CD14-positive monocyte (primary cell): ENCODE data around the gene CAVIN3. TPM values are rescaled to one million over a fixed set of nuclear protein-coding genes. Genes with fewer than 3 reads are reported as not detected.

Experiments used
- DNase-seq, 3 donors: peaks; one replicate each; pipeline ENCODE4 v3.0.0-alpha.2; 2011 to 2022
- H2AFZ ChIP-seq: 2 replicates; pipeline ENCODE4 v1.6.0; 2012; ENCODE audit warnings: mild to moderate bottlenecking, low read depth, low read length, inconsistent platforms; ENCODE audit not compliant: insufficient read depth, poor library complexity, severe bottlenecking
- H3K27ac ChIP-seq, 2 donors: 1 replicate in 1 of 2; 2 replicates in 1 of 2; pipeline ENCODE4 v1.5.1; 2012 to 2013; ENCODE audit warnings: low read length in 2 of 2, control low read depth in 1 of 2, inconsistent platforms in 1 of 2, low read depth in 1 of 2, mild to moderate bottlenecking in 1 of 2
- H3K27me3 ChIP-seq, 2 donors: one replicate each; pipeline versions ENCODE4 v1.6.0 to v1.6.1; 2011 to 2013; ENCODE audit warnings: low read length in 2 of 2; ENCODE audit not compliant: control insufficient read depth in 2 of 2, insufficient read depth in 2 of 2
- H3K36me3 ChIP-seq, 2 donors: replicated peaks in 1 of 2; 1 replicate in 1 of 2; 2 replicates in 1 of 2; pipeline versions ENCODE4 v1.5.1 to v1.6.1; 2012 to 2013; ENCODE audit warnings: low read length in 2 of 2, control low read depth in 1 of 2, inconsistent platforms in 1 of 2, mild to moderate bottlenecking in 1 of 2; ENCODE audit not compliant: insufficient read depth in 2 of 2, control insufficient read depth in 1 of 2
- H3K4me1 ChIP-seq, 2 donors: 1 replicate in 1 of 2; 2 replicates in 1 of 2; pipeline versions ENCODE4 v1.5.1 to v1.6.1; 2012 to 2013; ENCODE audit warnings: low read length in 2 of 2, control low read depth in 1 of 2, inconsistent platforms in 1 of 2, mild to moderate bottlenecking in 1 of 2, moderate library complexity in 1 of 2; ENCODE audit not compliant: insufficient read depth in 2 of 2, control insufficient read depth in 1 of 2
- H3K4me2 ChIP-seq: replicated peaks from 2 replicates; pipeline ENCODE3; 2012; ENCODE audit warnings: low read length, moderate library complexity, mild to moderate bottlenecking; ENCODE audit not compliant: poor library complexity, severe bottlenecking; ENCODE audit errors: extremely low read depth
- H3K4me3 ChIP-seq, 3 experiments: fragments of 200-600 bp in 1 of 3; sonication (generic) in 1 of 3; replicated peaks in 1 of 3; 1 replicate in 2 of 3; 2 replicates in 1 of 3; pipeline ENCODE4 v1.5.1; 2011 to 2013; ENCODE audit warnings: low read length in 3 of 3, mild to moderate bottlenecking in 3 of 3, control low read depth in 2 of 3, low read depth in 2 of 3, inconsistent platforms in 1 of 3, moderate library complexity in 1 of 3
- H3K79me2 ChIP-seq: 2 replicates; pipeline ENCODE4 v1.6.0; 2012; ENCODE audit warnings: mild to moderate bottlenecking, control low read depth, inconsistent platforms, low read length, moderate library complexity; ENCODE audit not compliant: insufficient read depth
- H3K9ac ChIP-seq: 2 replicates; pipeline ENCODE4 v1.6.0; 2017; ENCODE audit warnings: low read length, mild to moderate bottlenecking; ENCODE audit not compliant: insufficient read depth, poor library complexity, severe bottlenecking
- H3K9me3 ChIP-seq, 2 donors: replicated peaks in 1 of 2; 1 replicate in 1 of 2; 2 replicates in 1 of 2; pipeline versions ENCODE4 v1.5.1 to v1.6.1; 2012 to 2013; ENCODE audit warnings: low read length in 2 of 2, control low read depth in 1 of 2; ENCODE audit not compliant: control insufficient read depth in 1 of 2, insufficient read depth in 1 of 2
- H4K20me1 ChIP-seq: 2 replicates; pipeline ENCODE4 v1.6.0; 2012; ENCODE audit warnings: mild to moderate bottlenecking, low read length, control low read depth, moderate library complexity; ENCODE audit not compliant: insufficient read depth
- H3K27ac Mint-ChIP-seq, 7 donors: one replicate each; pipeline ENCODE4 v1.8.0; 2020; ENCODE audit warnings: mild to moderate bottlenecking in 7 of 7, mixed read lengths in 7 of 7, moderate library complexity in 6 of 7, inconsistent platforms in 2 of 7
- H3K27me3 Mint-ChIP-seq, 3 donors: one replicate each; pipeline ENCODE4 v1.8.0; 2021 to 2022; ENCODE audit warnings: low read depth in 3 of 3, mild to moderate bottlenecking in 3 of 3, mixed read lengths in 3 of 3, moderate library complexity in 3 of 3, inconsistent platforms in 1 of 3
- H3K36me3 Mint-ChIP-seq, 2 donors: one replicate each; pipeline ENCODE4 v1.8.0; 2020; ENCODE audit warnings: mixed read lengths in 2 of 2, inconsistent platforms in 1 of 2, mild to moderate bottlenecking in 1 of 2
- H3K4me1 Mint-ChIP-seq: one replicate; pipeline ENCODE4 v1.8.0; 2020; ENCODE audit warnings: mild to moderate bottlenecking, mixed read lengths
- H3K4me3 Mint-ChIP-seq, 2 donors: one replicate each; pipeline ENCODE4 v1.8.0; 2020; ENCODE audit warnings: mild to moderate bottlenecking in 2 of 2, mixed read lengths in 2 of 2, moderate library complexity in 1 of 2
- H3K9me3 Mint-ChIP-seq, 7 donors: one replicate each; pipeline ENCODE4 v1.8.0; 2020 to 2022; ENCODE audit warnings: mixed read lengths in 7 of 7, mild to moderate bottlenecking in 6 of 7, moderate library complexity in 6 of 7, inconsistent platforms in 2 of 7
- WGBS: methylation state at CpG from one replicate; pipeline ENCODE4 v1.1.5; 2013; ENCODE audit warnings: missing lambda C conversion rate; ENCODE audit not compliant: insufficient coverage; 5-methylcytosine and 5-hydroxymethylcytosine counted together
- intact Hi-C, 2 donors: fragments of 100-400 bp; cut with micrococcal nuclease; formaldehyde crosslinking; loops; one replicate each; pipeline versions ENCODE4 v1.15.0 to v1.15.1; 2023
- polyA plus RNA-seq, 3 donors: library from polyadenylated mRNA; depleted of rRNA in 1 of 3; unstranded in 2 of 3; stranded (reverse) in 1 of 3; fragments of 300-500 nt in 2 of 3; fragments of >200 nt in 1 of 3; fragmentation: Illumina TruSeq in 2 of 3; gene quantifications; 1 replicate in 2 of 3; 2 replicates in 1 of 3; pipeline ENCODE4 v1.2.3, GENCODE V29; 2012 to 2021
- TF ChIP-seq, protein P1 (sequence below): fragments of 200-600 bp; IDR thresholded peaks from one replicate; pipeline ENCODE4 v1.8.0; 2022; ENCODE audit warnings: antibody characterized with exemption, mild to moderate bottlenecking

Gene CAVIN3
- polyA plus RNA-seq, 3 donors, result 3.1 to 13.6 (median 11.2) TPM

DNA sequence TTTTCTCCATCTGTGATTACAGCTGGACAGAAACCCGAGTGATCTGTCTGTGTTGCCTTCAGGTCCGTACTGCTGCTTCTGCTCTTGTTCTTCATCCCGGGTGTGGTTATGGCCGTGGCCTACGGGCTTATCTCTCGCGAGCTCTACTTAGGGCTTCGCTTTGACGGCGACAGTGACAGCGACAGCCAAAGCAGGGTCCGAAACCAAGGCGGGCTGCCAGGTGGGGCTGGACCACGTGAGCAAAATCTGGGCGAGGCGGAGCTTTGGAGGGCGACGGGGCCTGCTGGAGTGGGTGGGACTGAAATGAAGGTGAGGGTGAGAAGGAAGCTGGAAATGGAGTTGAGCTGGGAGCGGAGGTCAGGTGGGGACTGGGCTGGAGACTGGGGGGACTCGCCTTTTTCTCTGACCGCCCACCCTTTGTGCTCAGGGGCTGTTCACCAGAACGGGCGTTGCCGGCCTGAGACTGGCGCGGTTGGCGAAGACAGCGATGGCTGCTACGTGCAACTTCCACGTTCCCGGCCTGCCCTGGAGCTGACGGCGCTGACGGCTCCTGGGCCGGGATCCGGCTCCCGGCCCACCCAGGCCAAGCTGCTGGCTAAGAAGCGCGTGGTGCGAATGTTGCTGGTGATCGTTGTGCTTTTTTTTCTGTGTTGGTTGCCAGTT lies 49.6 kb downstream of the CAVIN3 start:
- H3K27me3 ChIP-seq, result peaks cover 5 to 11% of the 10 kb centered on the region in 2 donors
- H3K27ac ChIP-seq, result no peak overlapping the region
- peak overlapping the region; percentile 65 for H2AFZ ChIP-seq
- H3K4me2 ChIP-seq, result peak overlapping the region; percentile 42
- TF ChIP-seq, protein P1, sequence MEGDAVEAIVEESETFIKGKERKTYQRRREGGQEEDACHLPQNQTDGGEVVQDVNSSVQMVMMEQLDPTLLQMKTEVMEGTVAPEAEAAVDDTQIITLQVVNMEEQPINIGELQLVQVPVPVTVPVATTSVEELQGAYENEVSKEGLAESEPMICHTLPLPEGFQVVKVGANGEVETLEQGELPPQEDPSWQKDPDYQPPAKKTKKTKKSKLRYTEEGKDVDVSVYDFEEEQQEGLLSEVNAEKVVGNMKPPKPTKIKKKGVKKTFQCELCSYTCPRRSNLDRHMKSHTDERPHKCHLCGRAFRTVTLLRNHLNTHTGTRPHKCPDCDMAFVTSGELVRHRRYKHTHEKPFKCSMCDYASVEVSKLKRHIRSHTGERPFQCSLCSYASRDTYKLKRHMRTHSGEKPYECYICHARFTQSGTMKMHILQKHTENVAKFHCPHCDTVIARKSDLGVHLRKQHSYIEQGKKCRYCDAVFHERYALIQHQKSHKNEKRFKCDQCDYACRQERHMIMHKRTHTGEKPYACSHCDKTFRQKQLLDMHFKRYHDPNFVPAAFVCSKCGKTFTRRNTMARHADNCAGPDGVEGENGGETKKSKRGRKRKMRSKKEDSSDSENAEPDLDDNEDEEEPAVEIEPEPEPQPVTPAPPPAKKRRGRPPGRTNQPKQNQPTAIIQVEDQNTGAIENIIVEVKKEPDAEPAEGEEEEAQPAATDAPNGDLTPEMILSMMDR, result no peak
- no peaks in the 10 kb centered on the region for H3K36me3 Mint-ChIP-seq
- peaks cover 3 to 13% (median 11%) of the 10 kb centered on the region in 7 donors for H3K9me3 Mint-ChIP-seq
- H3K4me3 Mint-ChIP-seq, result peak overlapping the region; percentile 61 to 85
- 77% methylated on average over 40 of the region's 41 CpGs for WGBS
- H3K4me1 ChIP-seq, result peaks cover 0 to 15% of the 10 kb centered on the region in 2 donors
- H3K36me3 ChIP-seq, result no peaks in the 10 kb centered on the region
- DNase-seq, result no peak
- no peak overlapping the region for H3K9ac ChIP-seq
- intact Hi-C loops, result no loop called here
- no peaks in the 10 kb centered on the region for H4K20me1 ChIP-seq
- peaks cover 31 to 50% (median 46%) of the 10 kb centered on the region in 3 donors for H3K27me3 Mint-ChIP-seq
- peaks cover 17% of the 10 kb centered on the region for H3K4me1 Mint-ChIP-seq
- peak overlapping the region in 1 of 7 donors; percentile 21 for H3K27ac Mint-ChIP-seq
- peak overlapping the region in 1 of 3 experiments; percentile 56 for H3K4me3 ChIP-seq
- H3K79me2 ChIP-seq, result no peaks in the 10 kb centered on the region
- peaks cover 0 to 4% of the 10 kb centered on the region in 2 donors for H3K9me3 ChIP-seq

DNA sequence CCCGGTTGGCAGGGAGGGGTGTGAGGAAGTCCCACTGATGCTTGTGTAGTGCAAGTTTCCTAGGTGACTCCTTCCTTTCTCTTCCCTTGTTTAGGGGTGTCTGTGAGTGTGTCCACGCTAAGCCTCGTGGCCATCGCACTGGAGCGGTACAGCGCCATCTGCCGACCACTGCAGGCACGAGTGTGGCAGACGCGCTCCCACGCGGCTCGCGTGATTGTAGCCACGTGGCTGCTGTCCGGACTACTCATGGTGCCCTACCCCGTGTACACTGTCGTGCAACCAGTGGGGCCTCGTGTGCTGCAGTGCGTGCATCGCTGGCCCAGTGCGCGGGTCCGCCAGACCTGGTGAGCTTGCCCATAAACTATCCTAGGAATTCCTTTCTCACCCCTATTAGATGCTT lies 50.3 kb downstream of the CAVIN3 start:
- Histone ChIP-seq H2AFZ (no peak overlapping the region), H3K79me2 (no peaks in the 10 kb centered on the region), H3K4me3 (no peak overlapping the region), H4K20me1 (no peaks in the 10 kb centered on the region), H3K27me3 (peaks cover 12 to 13% of the 10 kb centered on the region in 2 donors), H3K9ac (no peak overlapping the region), H3K36me3 (no peaks in the 10 kb centered on the region), H3K4me2 (no peak overlapping the region), H3K4me1 (peaks cover 0 to 15% of the 10 kb centered on the region in 2 donors), H3K27ac (no peak overlapping the region), H3K9me3 (peaks cover 0 to 4% of the 10 kb centered on the region in 2 donors)
- TF ChIP-seq, protein P1, result peak; percentile 17
- intact Hi-C loops, result no loop called here
- no peaks in the 10 kb centered on the region for H3K36me3 Mint-ChIP-seq
- H3K27me3 Mint-ChIP-seq, result peaks cover 36 to 49% (median 39%) of the 10 kb centered on the region in 3 donors
- H3K27ac Mint-ChIP-seq, result no peak overlapping the region
- peak overlapping the region in 1 of 2 donors; percentile 85 for H3K4me3 Mint-ChIP-seq
- DNase-seq, result peak in 2 of 3 donors; percentile 27 to 31
- 94% methylated on average over 23 of the region's 24 CpGs for WGBS
- peaks cover 17% of the 10 kb centered on the region for H3K4me1 Mint-ChIP-seq
- H3K9me3 Mint-ChIP-seq, result peaks cover 3 to 13% (median 7%) of the 10 kb centered on the region in 7 donors

Other genes starting within 250 kb of the CAVIN3 start
- gene OR56B4, start 212.8 kb downstream of the CAVIN3 start, polyA plus RNA-seq, result not detected
- not detected for gene OR52B2, start 150.2 kb downstream of the CAVIN3 start, polyA plus RNA-seq
- not detected for gene OR52W1, start 121.3 kb downstream of the CAVIN3 start, polyA plus RNA-seq
- gene C11orf42, start 114.9 kb downstream of the CAVIN3 start, polyA plus RNA-seq, result not detected
- 10 to 100 TPM; 14.2 to 64.1 (median 18.9) TPM for gene FHIP1B, start 85.9 kb downstream of the CAVIN3 start, polyA plus RNA-seq
- gene CNGA4, start 81.4 kb downstream of the CAVIN3 start, polyA plus RNA-seq, result under 1 TPM in 1 of 3 donors, not detected in 2; 0.69 TPM
- not detected for gene CCKBR, start 60.7 kb downstream of the CAVIN3 start, polyA plus RNA-seq
- gene SMPD1, start 70.0 kb upstream of the CAVIN3 start, polyA plus RNA-seq, result 10 to 100 TPM in 1 of 3 donors, 1 to 10 TPM in 2; 4.2 to 22.6 (median 4.9) TPM
- gene APBB1, start 98.6 kb upstream of the CAVIN3 start, polyA plus RNA-seq, result 1 to 10 TPM in 2 of 3 donors, under 1 TPM in 1; 0.85 to 2.5 (median 2.4) TPM
- under 1 TPM in 1 of 3 donors, not detected in 2; 0.40 TPM for gene HPX, start 120.5 kb upstream of the CAVIN3 start, polyA plus RNA-seq
- 10 to 100 TPM in 1 of 3 donors, 1 to 10 TPM in 2; 1.7 to 36.2 (median 3.3) TPM for gene TRIM3, start 153.4 kb upstream of the CAVIN3 start, polyA plus RNA-seq
- 10 to 100 TPM; 21.6 to 43.8 (median 27.2) TPM for gene ARFIP2, start 160.8 kb upstream of the CAVIN3 start, polyA plus RNA-seq
- gene TIMM10B, start 161.0 kb upstream of the CAVIN3 start, polyA plus RNA-seq, result 10 to 100 TPM; 20.0 to 34.9 (median 22.1) TPM
- 10 to 100 TPM in 1 of 3 donors, under 1 TPM in 2; 0.24 to 21.0 (median 0.59) TPM for gene DNHD1, start 176.8 kb upstream of the CAVIN3 start, polyA plus RNA-seq